ES-I3 (cell line): ENCODE results near the gene IL19.

Source experiments
- H3K36me3 ChIP-seq: 2 replicates; pipeline ENCODE4 v1.6.1; 2013; ENCODE audit warnings: mild to moderate bottlenecking, low read length, control low read depth, moderate library complexity; ENCODE audit not compliant: insufficient read depth
- H3K4me1 ChIP-seq: 2 replicates; pipeline ENCODE4 v1.6.1; 2013; ENCODE audit warnings: mild to moderate bottlenecking, control low read depth, low read length; ENCODE audit not compliant: insufficient read depth
- H3K9ac ChIP-seq: 2 replicates; pipeline ENCODE4 v1.6.1; 2013; ENCODE audit warnings: low read depth, mild to moderate bottlenecking, low read length, moderate library complexity
- H3K9me3 ChIP-seq: 2 replicates; pipeline ENCODE4 v1.6.1; 2013; ENCODE audit warnings: mild to moderate bottlenecking, low read length, moderate library complexity; ENCODE audit not compliant: control insufficient read depth, insufficient read depth

The IL19 gene

GRCh38 chr1:206794294-206794908, 23.8 kb downstream of the IL19 start:
- Histone ChIP-seq H3K4me1 (no peaks in the 10 kb centered on the region), H3K9me3 (no peaks in the 10 kb centered on the region), H3K36me3 (no peaks in the 10 kb centered on the region), H3K9ac (no peak overlapping the region)

GRCh38 chr1:206796116-206796515, 25.5 kb downstream of the IL19 start:
- Histone ChIP-seq H3K36me3 (no peaks in the 10 kb centered on the region), H3K4me1 (no peaks in the 10 kb centered on the region), H3K9ac (no peak overlapping the region), H3K9me3 (no peaks in the 10 kb centered on the region)

- no peaks in the 10 kb centered on the region for H3K9me3 ChIP-seq
- no peaks in the 10 kb centered on the region for H3K4me1 ChIP-seq
- no peak overlapping the region for H3K9ac ChIP-seq
- no peaks in the 10 kb centered on the region for H3K36me3 ChIP-seq
Observed at GRCh38 chr1:206796981-206797402, 26.4 kb downstream of the IL19 start.

- Histone ChIP-seq H3K36me3 (no peaks in the 10 kb centered on the region), H3K9me3 (no peaks in the 10 kb centered on the region), H3K4me1 (no peaks in the 10 kb centered on the region), H3K9ac (no peak overlapping the region)
Observed at GRCh38 chr1:206797534-206798383, 27.2 kb downstream of the IL19 start.

GRCh38 chr1:206798384-206798996, 27.9 kb downstream of the IL19 start:
- H3K4me1 ChIP-seq, result no peaks in the 10 kb centered on the region

GRCh38 chr1:206799311-206799710, 28.7 kb downstream of the IL19 start:
- no peaks in the 10 kb centered on the region for H3K4me1 ChIP-seq
- H3K9me3 ChIP-seq, result no peaks in the 10 kb centered on the region
- no peaks in the 10 kb centered on the region for H3K36me3 ChIP-seq
- H3K9ac ChIP-seq, result no peak overlapping the region

More at GRCh38 chr1:206798384-206798996, 27.9 kb downstream of the IL19 start:
- Histone ChIP-seq H3K9ac (no peak overlapping the region), H3K9me3 (no peaks in the 10 kb centered on the region), H3K36me3 (no peaks in the 10 kb centered on the region)

GRCh38 chr1:206800411-206800810, 29.8 kb downstream of the IL19 start:
- H3K4me1 ChIP-seq, result no peaks in the 10 kb centered on the region
- no peaks in the 10 kb centered on the region for H3K36me3 ChIP-seq
- no peak overlapping the region for H3K9ac ChIP-seq
- H3K9me3 ChIP-seq, result no peaks in the 10 kb centered on the region

GRCh38 chr1:206800891-206801290, 30.3 kb downstream of the IL19 start:
- no peak overlapping the region for H3K9ac ChIP-seq
- no peaks in the 10 kb centered on the region for H3K4me1 ChIP-seq
- H3K9me3 ChIP-seq, result no peaks in the 10 kb centered on the region
- H3K36me3 ChIP-seq, result no peaks in the 10 kb centered on the region

- Histone ChIP-seq H3K9ac (no peak overlapping the region), H3K4me1 (no peaks in the 10 kb centered on the region), H3K9me3 (no peaks in the 10 kb centered on the region), H3K36me3 (no peaks in the 10 kb centered on the region)
Observed at GRCh38 chr1:206801467-206801866, 30.9 kb downstream of the IL19 start.

- H3K4me1 ChIP-seq, result no peaks in the 10 kb centered on the region
- no peaks in the 10 kb centered on the region for H3K36me3 ChIP-seq
- H3K9ac ChIP-seq, result no peak overlapping the region
- no peaks in the 10 kb centered on the region for H3K9me3 ChIP-seq
Observed at GRCh38 chr1:206802401-206802800, 31.8 kb downstream of the IL19 start.

- H3K9me3 ChIP-seq, result no peaks in the 10 kb centered on the region
- H3K9ac ChIP-seq, result no peak overlapping the region
- H3K4me1 ChIP-seq, result no peaks in the 10 kb centered on the region
- no peaks in the 10 kb centered on the region for H3K36me3 ChIP-seq
Observed at GRCh38 chr1:206803221-206803730, 32.7 kb downstream of the IL19 start.

GRCh38 chr1:206804156-206804737, 33.7 kb downstream of the IL19 start:
- H3K4me1 ChIP-seq, result no peaks in the 10 kb centered on the region
- no peaks in the 10 kb centered on the region for H3K9me3 ChIP-seq
- no peak overlapping the region for H3K9ac ChIP-seq
- H3K36me3 ChIP-seq, result no peaks in the 10 kb centered on the region

GRCh38 chr1:206805357-206805756, 34.8 kb downstream of the IL19 start:
- Histone ChIP-seq H3K9me3 (no peaks in the 10 kb centered on the region), H3K9ac (no peak overlapping the region), H3K4me1 (no peaks in the 10 kb centered on the region), H3K36me3 (no peaks in the 10 kb centered on the region)

- H3K36me3 ChIP-seq, result no peaks in the 10 kb centered on the region
- H3K9me3 ChIP-seq, result peaks cover 2% of the 10 kb centered on the region; the same call in 1 of the 2 replicates
- H3K9ac ChIP-seq, result no peak overlapping the region
- H3K4me1 ChIP-seq, result no peaks in the 10 kb centered on the region
Observed at GRCh38 chr1:206808615-206809014, 38.0 kb downstream of the IL19 start.
